ENCODE results near the gene RIPPLY3.

The RIPPLY3 gene

GRCh38 chr21:37006486-37007291 is at the start of gene RIPPLY3:
Gene RIPPLY3 (plus strand): TSS chr21:37006702. CDS start chr21:37006773, 71 bp downstream.
- no peak for DNase-seq (ENCODE audit: low spot score)

- no peak for DNase-seq (ENCODE audit: low spot score)
These were observed 47.3 kb upstream of the RIPPLY3 start for GRCh38 chr21:36959020-36959835.

GRCh38 chr21:36960676-36961284 is 45.7 kb upstream of the RIPPLY3 start:
- DNase-seq (ENCODE audit: low spot score), result no peak

- no peak for DNase-seq (ENCODE audit: low spot score)
These were observed 44.3 kb upstream of the RIPPLY3 start for GRCh38 chr21:36962098-36962780.

GRCh38 chr21:36964398-36964797 is 42.1 kb upstream of the RIPPLY3 start:
- DNase-seq (ENCODE audit: low spot score), result no peak

- DNase-seq (ENCODE audit: low spot score), result peak; percentile 12
These were observed 41.4 kb upstream of the RIPPLY3 start for GRCh38 chr21:36964827-36965719.

GRCh38 chr21:36965720-36966065 is 40.8 kb upstream of the RIPPLY3 start:
- no peak for DNase-seq (ENCODE audit: low spot score)

- DNase-seq (ENCODE audit: low spot score), result peak; percentile 86
These were observed 40.3 kb upstream of the RIPPLY3 start, which contains the start of gene HLCS for GRCh38 chr21:36966066-36966820. Gene HLCS (minus strand): TSS chr21:36966669. CDS start chr21:36966638, 31 bp downstream.

GRCh38 chr21:36966821-36967768 is 39.4 kb upstream of the RIPPLY3 start:
- no peak for DNase-seq (ENCODE audit: low spot score)

GRCh38 chr21:36968414-36968813 is 38.1 kb upstream of the RIPPLY3 start:
- no peak for DNase-seq (ENCODE audit: low spot score)

GRCh38 chr21:36968976-36969375 is 37.5 kb upstream of the RIPPLY3 start:
- no peak for DNase-seq (ENCODE audit: low spot score)

- DNase-seq (ENCODE audit: low spot score), result no peak
These were observed 32.3 kb upstream of the RIPPLY3 start for GRCh38 chr21:36973986-36974850.

- DNase-seq (ENCODE audit: low spot score), result no peak
These were observed 31.7 kb upstream of the RIPPLY3 start for GRCh38 chr21:36974851-36975192.

GRCh38 chr21:36976228-36976861 is 30.2 kb upstream of the RIPPLY3 start:
- no peak for DNase-seq (ENCODE audit: low spot score)

- peak; percentile 77 for DNase-seq (ENCODE audit: low spot score)
These were observed 29.4 kb upstream of the RIPPLY3 start for GRCh38 chr21:36976882-36977651.

- DNase-seq (ENCODE audit: low spot score), result peak; percentile 54
These were observed 26.0 kb upstream of the RIPPLY3 start for GRCh38 chr21:36980280-36981048.
